GM12801 (cell line): ENCODE measurements around the gene PLXNA4.

ENCODE experiments used
- TF ChIP-seq, protein P1 (sequence below): IDR thresholded peaks from one replicate; pipeline ENCODE4 v1.5.1; 2011; ENCODE audit warnings: control low read depth; ENCODE audit not compliant: insufficient read length; ENCODE audit errors: extremely low read depth

PLXNA4 gene

DNA sequence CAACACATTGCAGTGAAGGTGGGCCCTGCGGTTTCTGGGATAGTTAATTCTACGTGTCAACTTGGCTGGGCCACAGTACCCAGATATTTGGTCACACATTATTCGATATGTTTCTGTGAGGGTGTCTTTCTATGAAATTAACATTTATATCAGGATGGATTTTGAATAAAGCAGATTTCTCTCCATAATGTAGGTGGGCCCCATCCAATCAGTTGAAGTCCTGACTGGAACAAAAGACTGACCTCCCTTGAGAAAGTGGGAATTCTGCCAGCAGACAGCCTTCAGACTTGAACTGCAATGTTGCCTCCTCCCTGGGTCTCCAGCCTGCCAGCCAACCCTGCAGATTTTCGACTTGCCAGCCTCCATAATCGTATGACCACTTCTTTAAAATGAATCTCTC is 420.6 kb downstream of the PLXNA4 start:
- TF ChIP-seq, protein P1, sequence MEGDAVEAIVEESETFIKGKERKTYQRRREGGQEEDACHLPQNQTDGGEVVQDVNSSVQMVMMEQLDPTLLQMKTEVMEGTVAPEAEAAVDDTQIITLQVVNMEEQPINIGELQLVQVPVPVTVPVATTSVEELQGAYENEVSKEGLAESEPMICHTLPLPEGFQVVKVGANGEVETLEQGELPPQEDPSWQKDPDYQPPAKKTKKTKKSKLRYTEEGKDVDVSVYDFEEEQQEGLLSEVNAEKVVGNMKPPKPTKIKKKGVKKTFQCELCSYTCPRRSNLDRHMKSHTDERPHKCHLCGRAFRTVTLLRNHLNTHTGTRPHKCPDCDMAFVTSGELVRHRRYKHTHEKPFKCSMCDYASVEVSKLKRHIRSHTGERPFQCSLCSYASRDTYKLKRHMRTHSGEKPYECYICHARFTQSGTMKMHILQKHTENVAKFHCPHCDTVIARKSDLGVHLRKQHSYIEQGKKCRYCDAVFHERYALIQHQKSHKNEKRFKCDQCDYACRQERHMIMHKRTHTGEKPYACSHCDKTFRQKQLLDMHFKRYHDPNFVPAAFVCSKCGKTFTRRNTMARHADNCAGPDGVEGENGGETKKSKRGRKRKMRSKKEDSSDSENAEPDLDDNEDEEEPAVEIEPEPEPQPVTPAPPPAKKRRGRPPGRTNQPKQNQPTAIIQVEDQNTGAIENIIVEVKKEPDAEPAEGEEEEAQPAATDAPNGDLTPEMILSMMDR = no peak

DNA sequence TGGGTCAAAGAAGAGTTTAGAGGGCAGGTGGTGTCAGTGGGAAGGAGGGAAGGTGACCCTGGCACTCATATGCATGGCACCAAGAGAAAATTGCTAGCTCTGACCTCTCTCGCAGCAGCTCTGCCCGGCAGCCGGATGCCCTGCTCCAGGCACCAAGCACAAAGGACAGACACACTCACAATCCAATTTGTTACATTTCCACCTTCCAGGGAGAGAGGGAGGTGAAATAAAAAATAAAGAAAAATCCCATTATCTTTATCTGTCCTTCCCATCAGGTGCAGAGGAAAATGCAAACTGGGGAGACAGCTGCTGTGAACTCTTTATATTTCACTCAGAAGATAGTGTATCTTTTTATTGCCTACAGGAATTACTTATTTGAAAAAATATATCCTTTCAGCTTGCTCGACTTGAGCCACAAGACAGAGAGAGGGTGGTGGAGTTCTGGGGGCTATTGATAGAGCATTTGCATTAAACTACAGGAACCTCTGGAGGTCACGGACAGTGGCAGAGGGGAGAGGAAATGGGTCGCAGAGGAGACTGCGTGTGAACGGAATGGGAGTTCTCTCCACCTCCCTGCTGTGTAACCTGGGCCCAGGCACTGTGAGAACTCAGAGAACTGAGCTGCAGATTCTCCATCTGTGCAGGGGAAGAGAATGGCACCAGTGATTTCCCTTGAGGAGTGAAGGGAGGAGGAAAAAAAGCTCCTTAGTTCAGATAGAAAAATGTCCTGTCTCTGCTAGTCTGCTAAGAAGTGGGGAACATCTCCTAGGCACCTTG is 421.4 kb downstream of the PLXNA4 start:
- TF ChIP-seq, protein P1 = no peak

DNA sequence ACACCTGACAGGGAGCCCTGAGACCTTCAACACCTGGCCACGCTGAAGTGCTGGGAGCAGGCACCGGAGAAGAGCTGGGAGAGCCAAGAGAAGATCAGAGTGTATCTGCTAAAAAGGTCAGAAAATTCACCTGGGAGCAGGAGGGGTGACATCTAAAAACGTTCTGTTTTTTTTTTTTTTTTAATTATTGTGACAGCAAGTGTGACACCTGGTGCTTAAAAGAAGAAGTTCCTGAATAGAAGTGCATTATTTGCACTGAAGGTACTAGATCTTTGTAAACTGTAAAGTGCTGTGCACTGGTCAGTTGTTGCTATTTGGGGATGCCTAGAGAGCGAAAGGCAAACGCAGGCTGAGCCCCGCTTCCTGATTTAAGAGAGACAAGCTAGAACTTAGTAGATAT is 422.0 kb downstream of the PLXNA4 start:
- TF ChIP-seq, protein P1 = no peak

DNA sequence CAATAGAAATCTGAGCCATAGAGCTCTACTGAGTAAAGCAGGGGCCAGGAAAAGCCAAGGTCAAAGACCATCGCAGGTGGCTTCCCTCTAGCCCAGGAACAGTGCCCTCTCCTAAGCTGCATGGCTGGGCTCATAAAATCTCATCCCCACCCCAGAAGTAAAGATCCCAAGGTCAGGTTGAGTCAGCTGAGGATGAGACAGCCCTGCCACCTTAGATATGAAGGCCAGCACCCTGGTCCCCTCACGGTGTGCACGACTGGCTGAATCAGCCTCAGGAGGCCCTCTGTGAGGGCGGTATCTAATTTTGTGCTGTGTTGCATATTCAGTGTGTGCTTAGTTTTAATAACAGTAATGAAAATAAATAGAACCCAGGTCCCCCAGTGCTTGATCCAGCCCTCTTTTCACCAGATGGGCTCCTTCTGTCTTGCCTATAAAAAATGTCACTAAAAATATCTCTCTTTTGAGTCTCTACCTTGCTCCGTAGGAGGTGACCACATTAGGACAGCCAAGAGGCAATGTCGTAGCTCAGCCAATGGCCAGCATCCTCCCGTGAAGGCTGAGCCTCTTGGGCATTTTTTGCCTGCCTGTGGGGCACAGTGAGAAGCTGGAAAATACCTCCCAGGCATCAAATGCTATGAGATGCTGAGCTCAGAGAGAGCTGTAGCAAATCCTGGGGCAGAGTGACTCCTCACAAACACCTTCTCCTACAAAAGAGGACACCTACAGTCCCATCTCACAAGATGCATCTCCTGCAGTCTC is 424.0 kb downstream of the PLXNA4 start:
- TF ChIP-seq, protein P1 = no peak

DNA sequence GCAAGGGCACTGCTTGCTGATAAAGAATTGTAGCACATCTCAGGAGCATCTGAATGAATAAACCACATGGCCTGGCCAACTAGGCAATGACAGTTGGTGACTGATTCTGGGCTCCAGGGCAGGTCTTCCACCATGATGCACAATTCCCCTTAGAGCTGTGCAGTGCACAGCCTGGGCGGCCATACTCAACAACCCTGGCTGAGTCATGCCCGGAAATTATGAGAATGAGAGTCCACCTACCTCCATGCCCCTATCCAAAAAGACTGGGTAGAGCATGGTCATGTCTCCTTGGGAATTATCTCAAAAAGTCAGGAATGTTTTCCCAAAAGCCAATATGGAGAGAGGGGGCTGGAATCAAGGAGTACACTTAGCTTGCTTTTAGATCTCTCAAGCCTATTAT is 425.6 kb downstream of the PLXNA4 start:
- TF ChIP-seq, protein P1 = no peak

DNA sequence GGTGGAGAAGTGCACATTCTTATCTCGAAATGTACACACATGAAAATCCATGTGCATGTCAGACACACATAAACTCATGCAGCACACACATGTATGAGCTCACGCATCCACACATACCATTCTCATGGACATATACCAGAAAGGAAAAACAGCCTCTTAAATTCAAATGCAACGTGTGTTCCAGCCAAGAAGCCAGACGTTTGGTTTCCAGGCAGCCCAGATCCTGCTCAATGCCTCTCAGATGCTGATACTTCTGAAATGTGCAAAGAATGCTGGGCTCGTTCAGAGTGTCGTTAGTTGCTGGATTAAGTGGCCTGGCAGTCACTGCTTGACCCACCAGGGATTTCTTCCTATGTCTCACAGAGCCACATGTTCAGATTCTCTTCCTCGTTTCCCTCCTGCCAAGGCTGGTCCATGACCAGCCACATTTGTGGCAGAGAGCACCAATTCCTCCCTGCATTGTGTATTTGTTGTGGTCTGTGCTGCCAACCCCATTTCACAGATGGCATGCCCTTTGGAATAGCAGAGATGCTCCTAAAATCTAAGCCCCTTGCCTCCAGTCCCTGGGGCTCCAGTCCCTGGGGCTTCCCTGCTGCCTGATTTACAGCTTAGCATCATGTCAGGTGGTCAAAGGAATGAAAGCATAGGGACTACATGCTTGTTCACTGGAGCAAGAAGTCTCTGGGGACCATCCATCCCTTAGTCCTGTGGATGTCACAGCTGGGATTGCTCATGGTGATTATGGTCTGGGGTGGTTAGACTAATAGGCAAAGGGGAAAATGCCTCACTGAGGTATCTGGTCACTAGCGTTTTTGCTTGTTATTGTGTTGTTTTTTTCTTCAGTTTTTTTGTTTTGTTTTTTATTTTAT is 426.6 kb downstream of the PLXNA4 start:
- TF ChIP-seq, protein P1 = no peak

DNA sequence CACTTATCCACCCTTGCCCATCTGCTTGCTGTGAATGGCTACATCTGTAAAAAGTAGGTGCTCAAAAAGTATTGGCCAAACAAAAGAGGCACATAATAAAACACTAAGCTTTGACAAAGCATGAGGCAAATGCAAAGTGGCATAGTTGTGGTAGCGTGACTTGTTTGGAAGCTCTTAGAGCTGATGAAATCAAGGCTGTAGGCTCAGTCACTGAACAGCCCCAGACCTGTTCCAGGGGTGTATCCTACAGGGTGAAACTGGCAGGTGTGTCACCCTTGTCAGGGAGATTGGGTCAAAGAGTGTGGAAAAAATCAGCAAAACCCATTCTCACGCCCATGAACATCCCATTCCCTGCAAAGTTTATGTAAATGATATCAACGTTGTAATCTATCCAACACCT is 427.4 kb downstream of the PLXNA4 start:
- TF ChIP-seq, protein P1 = no peak
